ENCODE results near the gene LYL1.

The LYL1 gene

DNA sequence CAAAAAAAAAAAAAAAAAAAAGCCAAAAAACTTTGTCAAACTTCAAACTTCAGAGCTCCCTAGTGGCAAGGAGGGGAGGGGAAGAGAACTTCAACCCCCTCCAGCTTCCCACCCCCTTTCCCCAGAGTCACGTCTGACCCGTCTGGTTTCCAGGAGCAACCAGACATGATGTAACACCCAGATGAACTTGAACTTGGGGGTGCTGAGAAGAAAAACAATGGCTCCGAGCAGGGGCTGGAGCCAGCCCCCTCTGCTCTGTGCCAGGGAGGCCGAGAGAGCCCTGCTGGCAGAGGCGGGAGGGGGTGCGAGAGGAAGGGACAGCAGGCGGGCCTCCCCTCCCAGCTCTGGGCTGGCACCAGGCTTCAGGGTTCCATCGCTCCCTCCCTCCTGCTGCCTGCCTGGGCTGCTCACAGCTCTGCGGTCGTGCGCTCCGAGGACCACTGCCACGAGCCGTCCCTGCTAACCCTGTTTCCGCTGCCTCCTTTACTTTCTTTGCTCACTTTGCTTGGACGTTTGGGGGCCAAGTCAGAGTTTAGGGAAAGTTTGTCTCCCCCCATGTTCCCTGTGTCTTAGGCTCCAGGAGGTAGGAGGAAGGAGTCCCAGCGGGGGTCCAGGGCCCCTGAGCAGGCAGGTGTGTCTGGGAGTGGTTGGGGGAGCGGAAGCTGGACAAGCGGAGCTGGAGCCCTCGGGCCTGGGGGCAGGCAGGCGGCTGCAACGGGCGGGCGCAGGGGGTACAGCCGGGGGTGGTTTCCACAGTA lies 11.1 kb downstream of the LYL1 start:
- DNase-seq = no peak

DNA sequence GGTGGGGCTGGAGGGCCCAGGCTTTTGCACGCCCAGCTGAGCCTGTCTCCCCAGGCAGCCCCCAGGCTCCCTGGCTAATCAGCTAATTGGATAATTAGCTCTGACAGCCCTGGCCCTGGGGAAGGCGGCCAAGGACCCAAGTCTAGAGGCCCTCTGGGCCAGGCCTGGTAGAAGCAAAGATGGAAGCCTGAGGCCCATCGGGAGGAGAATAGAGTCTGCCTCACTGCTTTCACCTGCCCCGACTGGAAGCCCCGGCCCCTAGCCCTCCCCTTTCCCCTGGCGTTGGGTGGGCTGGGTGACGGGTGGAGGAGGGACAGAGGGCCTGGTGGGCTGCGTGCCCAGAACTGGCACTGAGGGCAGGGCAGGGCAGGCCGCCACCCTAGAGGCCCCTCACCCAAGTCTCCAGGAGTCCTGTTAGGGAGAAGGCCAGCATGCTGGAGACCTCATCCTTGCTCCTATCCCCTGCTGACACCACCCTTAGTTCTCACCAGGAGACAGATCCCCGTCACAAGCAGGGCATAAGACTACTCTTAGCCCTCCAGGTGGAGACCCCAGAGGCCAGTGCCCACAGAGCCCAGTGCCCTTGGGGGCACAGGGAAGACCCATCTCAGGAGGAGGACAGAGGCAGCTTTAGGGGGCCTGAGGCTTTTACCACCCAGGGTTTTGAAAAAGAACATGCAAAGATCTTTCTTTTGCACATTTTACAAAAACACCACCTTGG lies 12.0 kb downstream of the LYL1 start:
- no peak for DNase-seq

DNA sequence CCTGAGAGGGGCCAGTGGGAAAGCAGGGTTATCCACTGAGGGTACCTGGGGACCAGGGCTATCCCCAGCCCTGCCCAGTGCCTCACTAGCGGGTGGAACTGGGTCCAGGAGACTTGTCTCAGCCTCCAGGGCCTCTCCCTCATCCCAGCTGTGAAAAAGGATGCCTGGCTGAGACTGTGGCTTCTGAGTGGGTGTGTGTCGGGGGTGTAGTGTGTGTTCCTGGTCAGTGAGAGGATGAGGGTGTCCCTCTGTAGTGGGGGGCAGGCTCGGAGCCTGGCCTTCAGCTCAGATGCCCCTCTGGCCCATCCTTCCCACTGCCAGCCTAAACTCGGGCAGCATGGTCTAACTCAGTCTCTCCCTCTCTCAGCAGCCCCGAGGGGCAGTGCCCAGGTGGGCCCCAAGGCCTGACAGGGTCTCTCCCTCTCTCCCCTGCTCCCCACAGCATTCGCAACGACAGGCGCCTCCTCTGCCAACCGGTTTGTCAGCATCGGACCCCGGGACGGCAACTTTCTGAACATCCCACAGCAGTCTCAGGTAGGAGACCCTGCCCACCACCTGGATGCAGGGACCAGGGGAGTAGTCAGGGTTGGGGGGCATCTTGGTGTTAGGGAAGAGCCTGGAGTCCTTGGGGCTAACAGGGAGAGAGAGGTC lies 12.7 kb downstream of the LYL1 start:
- DNase-seq = no peak

DNA sequence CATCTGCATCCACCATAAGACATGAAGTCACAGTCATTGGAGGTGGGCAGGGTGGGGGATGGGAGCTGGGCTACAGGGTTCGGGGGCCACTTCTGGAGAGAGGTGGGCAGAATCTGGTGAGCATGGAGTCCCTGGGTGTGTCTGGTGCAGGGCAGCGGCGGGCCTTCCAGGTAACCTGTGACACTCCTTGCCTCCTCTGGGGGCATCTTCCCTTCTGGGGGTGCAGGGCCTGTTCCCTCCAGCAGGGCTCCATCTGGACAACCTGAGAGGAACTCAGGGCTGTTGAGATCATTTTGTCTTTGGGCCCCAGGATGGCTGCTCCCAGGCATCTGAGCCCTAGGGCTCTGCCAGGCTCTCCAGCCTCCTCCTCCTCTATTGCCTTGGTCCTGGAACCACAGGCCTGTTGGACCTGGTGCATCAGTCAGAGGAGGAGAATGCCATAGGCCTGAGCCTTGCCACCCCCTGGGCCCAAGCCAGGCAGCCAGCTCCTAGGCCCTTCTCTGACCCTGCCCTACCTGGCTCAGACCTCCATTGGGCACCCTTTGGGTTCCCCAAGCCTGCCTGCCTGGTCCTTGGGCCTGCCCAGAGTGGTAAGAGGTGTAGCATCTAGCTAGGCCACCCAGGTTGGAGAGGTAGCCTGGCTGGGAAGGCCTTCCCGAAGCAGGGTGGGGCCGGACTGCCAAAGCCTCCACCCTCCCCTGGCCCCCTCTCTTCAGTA lies 13.4 kb downstream of the LYL1 start:
- peak; percentile 66 for DNase-seq

DNA sequence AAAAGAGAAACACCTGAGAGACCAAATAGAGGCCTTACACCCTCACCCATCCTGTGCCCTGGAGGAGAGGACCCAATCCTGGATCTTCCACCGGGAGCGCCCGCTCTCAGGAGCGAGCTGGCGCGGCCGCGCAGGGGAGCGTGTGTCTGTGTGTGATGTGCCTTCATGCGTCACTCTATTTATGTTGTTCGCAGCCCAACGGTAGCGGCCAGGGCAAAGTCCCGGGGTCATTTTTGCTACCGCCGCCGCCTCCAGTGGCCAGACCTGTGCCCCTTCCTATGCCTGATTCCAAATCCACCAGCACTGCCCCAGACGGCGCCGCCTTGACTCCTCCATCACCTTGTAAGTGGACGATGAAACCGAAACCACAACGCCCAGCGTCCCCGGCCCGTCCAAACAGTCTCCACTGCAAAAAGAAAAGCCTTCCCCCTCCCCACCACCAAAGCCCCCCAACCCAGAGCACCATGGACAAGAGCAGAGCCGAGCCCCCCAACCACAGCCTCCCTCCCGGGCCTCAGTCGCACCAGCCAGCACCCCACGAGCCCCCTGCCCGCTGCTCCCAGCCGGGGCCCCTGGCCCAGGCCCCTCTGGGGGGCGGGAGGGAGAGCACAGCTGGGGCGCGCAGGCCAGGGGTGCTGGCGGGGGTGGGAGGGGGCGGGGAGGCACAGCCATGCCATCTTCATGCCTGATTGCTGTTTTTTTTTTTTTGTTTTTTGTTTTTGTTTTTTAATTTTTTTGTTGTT lies 14.7 kb downstream of the LYL1 start:
- no peak for DNase-seq

DNA sequence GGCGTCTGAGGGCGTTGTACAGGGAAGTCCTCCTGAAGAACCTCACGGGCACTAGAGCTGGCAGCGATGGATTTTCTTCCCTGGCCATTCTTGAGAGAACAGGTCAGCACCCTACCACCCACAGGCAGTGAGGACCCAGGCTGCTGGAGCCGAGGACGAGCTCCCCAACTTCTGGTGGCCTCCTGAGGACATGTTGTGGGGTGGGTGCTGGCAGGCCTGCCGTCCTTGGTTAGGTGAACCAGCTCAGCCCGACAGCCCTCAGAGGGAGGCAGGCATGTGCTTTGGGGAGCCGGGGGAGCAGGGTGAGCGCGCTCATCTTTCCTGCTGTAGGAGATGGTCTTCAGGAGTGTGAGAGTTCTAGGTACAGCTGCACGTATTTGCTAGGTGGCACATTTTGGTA lies 15.4 kb downstream of the LYL1 start:
- DNase-seq = no peak

DNA sequence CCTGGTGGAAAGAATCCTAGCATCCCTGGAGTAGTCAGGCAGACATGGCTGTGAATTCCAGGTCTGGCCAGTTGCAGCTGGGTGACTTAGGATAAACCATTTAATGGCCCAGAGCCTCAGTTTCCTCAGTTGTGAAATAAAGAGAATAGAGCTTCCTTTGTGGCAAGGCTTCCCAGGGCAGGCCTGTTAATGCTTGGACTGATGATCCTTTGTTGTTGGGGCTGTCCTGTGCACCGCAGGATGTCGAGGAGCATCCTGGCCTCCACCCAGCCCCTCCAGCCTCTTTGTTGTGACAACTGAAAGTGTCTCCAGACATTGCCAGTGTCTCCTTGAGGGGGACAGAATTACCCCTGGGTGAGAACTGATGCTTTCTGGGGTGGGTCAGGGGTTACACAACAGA lies 16.3 kb downstream of the LYL1 start:
- DNase-seq = no peak

DNA sequence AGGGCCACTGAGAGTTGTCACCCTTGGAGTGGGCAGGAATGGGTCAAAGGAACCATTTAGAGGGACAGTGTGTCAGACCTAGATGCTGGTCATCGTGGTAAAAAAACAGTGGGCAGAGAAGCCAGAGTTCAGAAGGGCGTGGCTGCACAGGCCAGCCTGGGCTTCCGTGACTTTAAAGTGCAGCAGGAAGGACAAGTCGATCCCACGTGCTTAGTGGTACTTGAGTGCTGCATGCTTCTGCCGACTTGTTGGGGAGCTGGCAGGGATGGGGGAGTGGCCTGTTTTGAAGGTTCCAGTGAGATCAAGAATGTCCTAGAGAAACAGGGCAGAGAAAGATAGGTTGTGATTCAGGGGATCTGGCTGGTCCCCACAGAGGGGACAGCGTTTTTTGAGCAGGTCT lies 17.0 kb downstream of the LYL1 start:
- DNase-seq = no peak

DNA sequence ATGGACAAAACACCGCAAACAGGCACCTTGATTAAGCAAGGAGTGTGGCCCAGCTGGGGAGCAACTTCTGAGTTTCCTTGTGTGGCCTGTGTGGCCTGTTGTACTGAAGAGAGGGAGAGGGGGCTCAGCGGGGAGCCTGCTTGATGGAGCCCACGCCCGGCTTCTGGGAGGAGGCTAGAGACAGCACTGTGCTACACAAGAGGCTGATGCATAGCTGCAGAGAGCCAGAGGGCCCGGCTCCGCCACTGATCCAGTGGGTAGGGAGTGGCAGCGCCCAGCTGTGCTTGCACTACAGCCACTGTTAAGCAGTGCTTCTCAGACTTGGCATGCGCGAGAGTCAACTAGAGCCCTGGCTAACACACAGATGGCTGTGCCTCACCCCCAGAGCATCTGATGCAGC lies 19.0 kb downstream of the LYL1 start:
- DNase-seq = no peak

DNA sequence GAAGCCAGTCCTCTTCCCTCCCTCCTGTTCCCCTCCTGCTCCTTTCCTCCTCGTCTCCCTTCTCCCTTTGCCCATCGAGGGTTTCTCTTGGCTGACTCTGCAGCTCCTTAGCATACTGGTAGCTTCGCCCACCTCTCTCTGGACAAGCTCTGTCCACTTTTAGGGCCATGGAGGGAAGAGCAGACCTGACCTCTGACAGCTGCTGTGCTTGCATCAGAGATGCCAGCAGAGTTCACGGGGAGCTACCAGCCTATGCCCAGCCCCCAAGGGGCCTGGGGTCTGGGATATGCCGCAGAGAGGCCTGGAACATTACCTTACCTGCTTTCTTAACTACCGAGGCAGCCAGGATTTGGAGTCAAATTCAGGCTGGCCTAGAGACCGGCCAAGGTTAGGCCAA lies 19.7 kb downstream of the LYL1 start:
- DNase-seq = no peak

DNA sequence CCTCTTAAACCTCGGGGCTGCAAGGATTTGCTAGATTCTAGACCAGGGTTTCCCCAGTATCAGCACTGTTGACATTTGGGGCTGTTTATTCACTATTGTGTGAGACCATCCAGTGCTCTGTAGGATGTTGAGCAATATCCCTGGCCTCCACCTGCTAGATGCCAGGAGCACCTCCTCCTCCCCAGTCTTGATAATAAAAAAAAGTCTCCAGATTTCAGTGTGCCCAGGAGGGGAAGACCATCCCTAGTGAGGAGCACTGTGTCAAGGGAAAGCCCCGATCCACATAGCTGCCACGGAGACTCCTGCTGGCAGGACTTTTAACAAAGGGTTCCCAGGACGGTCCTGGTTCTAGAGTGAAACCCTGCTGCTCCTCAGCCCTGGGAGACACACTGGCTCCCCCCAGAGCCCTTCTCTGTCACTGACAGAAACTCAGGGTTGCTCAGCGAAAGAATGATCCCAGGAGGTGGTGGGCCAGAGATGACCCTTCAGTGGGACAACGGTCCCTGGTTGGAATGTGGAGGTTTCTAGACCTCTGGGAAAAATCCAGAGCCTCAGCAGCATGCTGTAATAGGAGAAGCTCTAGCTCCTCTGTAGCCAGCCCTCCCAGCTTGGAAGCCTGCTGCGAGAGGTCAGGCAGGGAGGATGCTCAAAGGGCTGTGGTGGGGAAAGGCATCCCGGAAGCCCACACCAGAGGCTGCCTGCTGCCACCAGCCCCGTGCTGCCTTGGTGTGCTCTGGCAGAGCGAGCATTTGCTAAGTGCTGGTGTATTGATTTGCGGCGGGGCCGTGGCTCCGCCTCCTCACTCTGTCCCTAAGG lies 20.3 kb downstream of the LYL1 start:
- no peak for DNase-seq

DNA sequence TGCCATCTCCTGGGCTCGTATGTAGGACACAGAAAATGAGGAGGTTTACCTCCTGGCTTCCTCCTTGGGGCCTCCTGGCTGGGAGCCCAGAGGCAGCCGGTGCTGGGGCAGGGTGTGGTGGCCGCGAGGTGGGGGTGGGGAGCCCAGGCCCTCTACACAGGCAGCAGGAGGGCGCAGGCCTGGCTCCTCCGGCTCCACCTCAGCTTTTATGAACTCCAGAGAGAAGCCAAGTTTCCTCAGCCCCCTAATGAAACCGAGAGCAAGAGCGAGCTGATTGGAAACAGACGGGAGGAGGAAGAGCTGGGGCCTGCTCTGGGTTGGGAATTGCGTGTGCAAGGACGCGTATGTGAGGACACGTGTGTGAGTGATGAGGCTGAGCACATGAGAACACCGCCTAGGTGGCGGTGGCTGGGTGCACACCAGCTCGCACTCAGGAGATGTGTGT lies 23.1 kb downstream of the LYL1 start:
- peak; percentile 69 for DNase-seq

DNA sequence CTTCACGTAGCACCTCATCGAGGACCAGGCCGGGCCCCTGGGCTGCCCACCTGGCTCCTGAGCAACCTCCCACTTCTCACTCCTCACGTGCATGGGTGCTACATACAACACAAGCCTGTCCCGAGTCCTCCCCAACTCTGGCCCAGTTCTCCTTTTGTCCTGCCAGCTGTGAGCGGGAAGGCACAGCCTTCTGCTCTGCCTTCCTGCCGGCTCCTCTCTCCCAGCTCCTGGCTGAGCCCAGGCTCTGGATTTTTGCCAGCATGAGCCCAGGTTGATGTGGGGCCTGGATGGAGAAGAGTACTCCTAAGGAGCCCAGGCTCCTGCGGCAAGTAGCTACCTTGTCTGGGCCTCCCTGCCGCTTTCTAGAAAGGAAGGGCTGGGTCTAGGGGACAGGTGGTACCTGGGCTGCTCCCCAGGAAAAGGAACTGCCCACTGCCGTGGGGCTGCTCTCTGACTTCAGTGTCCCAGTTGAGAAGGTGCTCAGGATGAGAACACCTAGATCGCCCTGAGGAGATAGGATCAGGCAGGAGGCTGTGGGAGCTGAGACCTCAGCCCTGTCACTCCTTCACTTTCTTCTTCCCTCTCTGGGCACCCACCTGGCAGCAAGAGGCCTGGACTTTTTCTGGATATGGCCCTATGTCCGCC lies 23.6 kb downstream of the LYL1 start:
- DNase-seq = no peak

DNA sequence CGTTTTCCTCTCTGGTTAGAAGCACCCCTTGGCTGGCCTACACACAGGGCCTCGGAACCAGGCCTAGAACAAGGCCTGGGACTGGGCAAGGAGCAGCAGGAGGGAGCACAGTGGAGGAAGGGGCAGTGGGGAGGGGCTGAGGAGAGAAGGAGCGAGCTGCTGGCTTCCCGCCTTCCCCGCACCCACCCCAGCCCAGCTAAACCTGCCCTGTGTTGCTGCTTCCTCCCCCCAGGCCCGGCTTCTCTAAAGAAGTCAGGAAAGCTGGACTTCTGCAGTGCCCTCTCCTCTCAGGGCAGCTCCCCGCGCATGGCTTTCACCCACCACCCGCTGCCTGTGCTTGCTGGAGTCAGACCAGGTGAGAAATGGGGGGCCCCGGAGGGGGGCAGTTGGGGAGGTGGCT lies 24.3 kb downstream of the LYL1 start:
- no peak for DNase-seq

DNA sequence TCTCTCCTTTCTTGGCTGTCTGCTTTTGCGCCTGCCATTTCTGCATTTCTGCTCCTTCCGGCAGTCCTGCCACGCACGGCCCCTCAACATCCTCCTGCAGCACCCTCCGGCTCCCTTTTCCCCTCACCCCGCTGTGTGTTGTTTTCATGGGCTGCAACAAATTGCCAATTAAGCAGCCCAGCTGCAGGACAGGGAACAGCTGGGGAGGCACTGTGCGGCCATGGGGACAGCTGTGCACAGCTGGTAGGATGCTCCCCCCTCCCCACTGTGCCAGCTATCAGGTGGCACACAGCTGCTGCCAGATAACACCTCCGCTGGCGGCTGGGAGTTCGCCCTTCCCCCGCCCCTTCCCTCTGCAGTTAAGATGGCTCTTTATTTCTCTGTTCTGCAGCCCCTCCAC lies 25.4 kb downstream of the LYL1 start:
- DNase-seq = peak; percentile 72

DNA sequence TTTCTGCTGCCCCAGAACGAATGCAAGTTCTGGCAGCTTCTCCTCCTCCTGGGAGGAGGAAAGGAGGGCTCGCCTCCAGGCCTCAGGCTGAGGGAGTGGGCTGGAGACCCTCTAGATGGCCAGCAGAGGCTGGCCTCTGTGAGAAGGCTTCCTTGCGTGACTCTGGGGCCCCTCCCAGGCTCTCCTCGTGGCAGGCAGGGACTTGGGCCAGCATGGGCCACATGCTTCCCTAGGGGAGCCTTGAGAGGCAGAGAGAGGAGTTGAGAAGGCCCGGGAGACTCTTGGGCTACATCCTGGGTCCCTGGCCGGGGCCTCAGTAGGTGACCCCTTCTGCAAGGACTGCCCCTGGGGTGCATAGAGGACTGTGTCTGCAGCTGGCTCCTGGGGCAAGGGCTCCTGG lies 25.9 kb downstream of the LYL1 start:
- DNase-seq = no peak

DNA sequence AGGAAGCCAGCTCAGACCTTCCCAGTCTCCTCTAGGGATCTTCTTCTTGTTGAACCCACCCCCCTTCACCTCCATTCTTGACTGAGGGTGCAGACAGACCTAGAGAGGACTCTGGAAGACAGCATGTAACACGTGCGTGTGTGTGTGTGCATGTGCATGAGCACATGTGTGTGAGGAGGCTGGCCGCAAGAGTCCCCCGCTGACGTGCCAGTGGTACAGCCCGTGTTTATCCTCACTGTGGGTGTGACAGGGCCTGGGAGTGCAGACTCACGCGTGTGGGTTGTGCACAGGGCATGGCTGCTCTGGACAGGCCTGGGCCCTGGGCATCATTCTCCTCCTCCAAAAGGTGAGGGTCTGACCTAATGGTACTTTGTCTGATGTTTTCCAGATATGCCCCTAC lies 26.3 kb downstream of the LYL1 start:
- DNase-seq = no peak

DNA sequence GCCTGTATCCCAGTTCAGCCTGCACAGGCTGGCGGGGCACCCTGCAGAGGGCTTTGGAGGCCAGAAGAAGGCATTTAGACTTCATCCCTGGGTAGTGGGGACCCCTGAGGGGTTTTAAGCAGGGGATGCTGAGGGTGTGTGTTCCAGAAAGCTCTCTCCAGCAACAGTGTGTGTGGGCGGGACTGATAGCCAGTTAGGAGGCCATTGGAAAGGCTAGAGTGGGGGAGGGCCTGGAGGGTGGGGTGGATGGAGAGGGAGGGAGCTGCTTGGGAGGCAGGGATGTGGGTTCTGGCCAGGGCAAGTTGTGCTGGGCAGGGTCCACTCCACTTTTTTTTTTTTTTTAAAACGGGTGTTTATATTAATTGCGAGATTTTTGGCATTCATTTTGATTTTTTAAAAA lies 28.3 kb downstream of the LYL1 start:
- DNase-seq = no peak

DNA sequence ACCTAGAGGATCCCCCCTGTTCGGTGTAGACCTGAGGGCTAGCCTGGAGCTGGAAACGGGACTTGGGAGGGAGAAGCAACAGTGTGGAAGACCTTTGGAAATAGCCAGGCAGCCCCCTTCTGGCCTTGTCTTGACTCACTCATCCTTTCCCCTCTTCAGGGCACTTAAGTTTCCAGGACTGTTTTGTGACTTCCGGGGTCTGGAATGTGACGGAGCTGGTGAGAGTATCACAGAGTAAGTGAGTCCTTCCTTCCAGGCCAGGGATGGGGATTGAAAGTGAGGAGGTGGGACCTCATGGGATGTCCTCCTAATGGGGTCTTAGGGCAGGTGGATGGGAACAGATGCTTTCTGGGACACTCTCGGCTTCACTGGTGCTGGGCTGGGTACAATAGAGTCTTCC lies 29.4 kb downstream of the LYL1 start:
- DNase-seq = no peak

DNA sequence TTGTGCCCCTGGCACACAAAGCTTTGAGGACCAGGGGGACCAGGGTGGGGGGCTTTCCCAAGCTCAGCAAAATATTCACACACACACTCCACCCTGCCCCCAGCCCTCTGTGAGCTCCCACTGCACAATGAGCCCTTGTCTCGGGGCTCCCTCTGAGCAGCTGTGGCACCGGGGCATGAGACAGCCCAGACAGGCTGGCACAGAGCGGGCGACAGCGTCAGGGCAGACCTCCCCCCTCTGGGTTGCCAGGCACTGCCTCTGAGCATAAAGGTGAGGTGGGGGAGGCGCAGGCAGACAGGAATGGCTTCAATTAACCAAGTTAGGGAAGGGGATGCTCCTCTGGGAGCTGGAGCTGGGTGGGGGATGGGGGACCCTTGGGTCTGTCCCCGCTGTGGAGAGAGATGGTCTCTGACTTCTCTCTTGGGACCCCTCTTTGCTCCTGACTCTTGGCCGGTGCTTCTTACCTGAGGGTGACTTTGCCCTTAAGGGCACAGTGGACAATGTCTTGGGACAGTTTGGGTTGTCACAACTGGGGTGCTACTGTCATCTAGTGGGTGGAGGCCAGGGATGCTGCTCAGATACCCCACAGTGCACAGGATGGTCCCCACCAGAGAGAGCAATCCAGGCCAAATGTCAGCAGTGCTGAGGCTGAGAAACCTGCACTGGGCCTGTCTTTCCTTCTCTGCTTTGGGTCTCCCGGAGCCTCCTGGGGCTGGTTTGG lies 30.3 kb downstream of the LYL1 start:
- DNase-seq = no peak

All from RPMI8226 (cell line).